Pulmonary artery endothelial cell (primary cell): Measurements from ENCODE around the gene TMEM161A. TPM values are rescaled to one million over a fixed set of nuclear protein-coding genes. Genes with fewer than 3 reads are reported as not detected.
"Not testable (repeated sequence)": the region's sequence is repeated elsewhere in the genome, so short reads cannot be mapped to it uniquely, and the experiment has no call there.

Experiments
- DNase-seq: peaks from one replicate; pipeline ENCODE4 v3.0.0-alpha.2; 2011; ENCODE audit warnings: low read depth, low spot score
- total RNA-seq: library from RNA; depleted of rRNA; stranded (reverse); fragments of >200 nt; gene quantifications from 2 replicates; pipeline ENCODE4 v1.2.3, GENCODE V29; 2014

The TMEM161A gene
- total RNA-seq, 1 donor from 2014 or later, result 22.1 TPM

DNA sequence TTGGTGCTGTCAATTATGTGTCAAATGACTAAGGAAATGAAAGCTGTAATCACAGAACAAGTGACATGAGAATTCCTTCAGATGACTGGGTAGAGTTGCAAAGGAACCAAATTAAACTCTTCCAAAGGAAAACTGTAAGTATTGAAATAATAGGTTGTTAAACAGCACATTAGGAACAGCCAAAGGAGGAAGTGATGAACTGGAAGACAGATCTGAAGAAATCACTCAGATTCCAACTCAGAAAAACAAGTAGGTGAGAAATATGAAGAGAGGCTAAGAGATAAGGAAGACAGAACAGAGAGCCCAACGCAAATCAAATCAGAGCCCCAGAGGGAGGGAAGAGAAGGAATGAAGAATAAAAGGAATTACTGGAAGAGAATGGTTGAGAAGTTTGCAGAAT, 15.4 kb downstream of the TMEM161A start:
- no peak for DNase-seq

GRCh38 chr19:19121371-19121770, 16.9 kb downstream of the TMEM161A start:
- DNase-seq, result no peak

GRCh38 chr19:19120308-19121231, 17.7 kb downstream of the TMEM161A start:
- no peak for DNase-seq

GRCh38 chr19:19119325-19120237, 18.7 kb downstream of the TMEM161A start:
- no peak for DNase-seq

DNA sequence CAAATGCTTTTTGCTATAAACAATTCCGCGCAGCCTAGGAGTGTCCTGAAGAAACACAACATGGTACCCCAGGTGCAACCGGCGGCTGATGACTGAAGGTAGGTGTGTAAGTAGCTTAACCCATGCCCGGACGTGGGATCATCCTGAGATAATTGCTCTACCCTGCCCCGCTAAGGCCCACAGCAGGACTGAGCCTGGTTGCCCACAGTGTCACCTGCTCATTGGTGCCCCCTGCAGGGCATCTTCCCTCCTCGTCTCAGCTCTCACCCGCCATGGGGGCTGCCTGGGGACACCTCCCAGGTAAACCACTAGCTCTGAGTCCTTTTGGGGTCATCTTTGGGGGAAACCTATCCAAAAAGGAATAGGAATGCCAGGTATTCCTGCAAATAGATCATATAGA, 22.3 kb downstream of the TMEM161A start:
- no peak for DNase-seq

DNA sequence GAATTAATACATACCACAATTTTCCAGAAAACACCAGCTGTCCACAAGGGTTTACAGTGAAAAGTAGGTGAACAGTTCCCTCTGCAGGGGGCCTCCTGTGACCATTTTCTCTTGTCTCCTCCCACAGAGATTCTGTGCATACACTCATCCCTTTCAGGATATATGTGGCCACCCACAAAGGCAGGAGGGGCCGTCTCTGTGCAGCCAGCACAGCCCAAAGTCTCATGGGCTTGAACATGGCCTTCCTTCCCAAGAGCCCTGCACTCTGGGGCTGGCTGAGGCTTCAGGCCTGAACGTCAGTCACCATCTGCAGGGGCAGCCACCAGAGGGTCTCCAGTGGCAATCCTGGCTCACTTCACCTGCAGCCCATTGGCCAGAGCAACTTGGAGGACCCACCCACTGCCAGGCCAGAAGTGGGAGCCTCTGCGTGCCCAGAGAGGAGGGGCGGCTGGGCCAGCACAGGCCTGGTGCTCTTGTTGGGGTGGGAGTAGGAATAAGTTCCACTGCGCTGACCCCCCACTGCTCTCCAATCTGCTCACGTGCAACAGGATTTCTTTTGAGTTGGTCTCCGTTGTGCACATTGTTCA, 25.1 kb downstream of the TMEM161A start:
- no peak for DNase-seq

- no peak for DNase-seq
These were observed 26.2 kb downstream of the TMEM161A start for GRCh38 chr19:19111967-19112580.

DNA sequence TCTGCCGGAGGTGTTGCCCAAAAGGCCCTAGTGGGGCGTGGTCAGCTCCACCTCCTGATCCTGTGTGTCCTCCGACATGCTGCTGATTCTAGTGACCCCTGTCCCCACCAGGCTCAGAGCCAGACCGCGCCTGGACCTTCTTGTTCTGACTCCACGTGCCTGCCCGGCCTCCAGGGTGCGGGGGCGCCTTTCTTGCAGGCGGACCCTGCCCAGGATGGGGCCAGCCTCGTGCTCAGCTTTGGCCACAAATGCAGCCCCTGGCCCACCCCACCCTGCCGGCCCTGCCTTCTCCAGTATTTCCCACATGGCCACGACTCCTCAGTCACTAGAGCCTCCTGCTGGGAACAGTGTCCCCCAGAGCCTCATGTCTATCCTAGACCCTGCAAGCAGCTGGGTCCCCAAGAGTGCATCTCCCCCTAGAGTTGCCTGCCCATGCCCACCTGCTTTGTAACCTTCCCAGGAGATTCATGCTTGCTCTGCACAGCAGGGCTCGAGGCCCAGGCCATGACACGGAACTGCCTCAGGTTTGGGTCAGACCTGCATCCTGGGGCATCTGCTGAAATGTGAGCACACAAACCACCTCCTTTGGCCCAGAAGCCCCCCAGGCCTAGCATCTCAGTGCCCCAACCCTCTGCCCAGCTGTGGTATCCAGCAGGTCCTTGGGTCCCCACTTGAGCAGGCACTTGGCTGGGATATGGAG, 27.0 kb downstream of the TMEM161A start:
- no peak for DNase-seq

- no peak for DNase-seq
These were observed 27.7 kb downstream of the TMEM161A start for GRCh38 chr19:19110410-19111135.

GRCh38 chr19:19109601-19110000, 28.7 kb downstream of the TMEM161A start:
- no peak for DNase-seq

DNA sequence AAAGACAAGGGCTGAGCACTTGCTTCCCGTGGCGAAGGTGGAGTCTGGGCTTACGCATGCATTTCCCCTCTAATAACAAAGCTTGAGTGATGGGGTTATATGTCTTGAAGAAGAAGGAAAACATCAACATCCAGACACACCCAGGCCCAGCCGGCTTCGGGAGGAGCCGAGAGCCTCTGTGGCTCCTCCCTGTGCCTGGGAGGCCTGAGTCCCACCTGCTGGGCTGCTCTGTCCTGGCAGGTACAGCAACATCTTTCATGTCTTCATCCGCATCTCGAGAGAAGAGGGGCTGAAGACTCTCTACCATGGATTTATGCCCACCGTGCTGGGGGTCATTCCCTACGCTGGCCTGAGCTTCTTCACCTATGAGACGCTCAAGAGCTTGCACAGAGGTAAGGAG, 30.6 kb downstream of the TMEM161A start:
- no peak for DNase-seq

DNA sequence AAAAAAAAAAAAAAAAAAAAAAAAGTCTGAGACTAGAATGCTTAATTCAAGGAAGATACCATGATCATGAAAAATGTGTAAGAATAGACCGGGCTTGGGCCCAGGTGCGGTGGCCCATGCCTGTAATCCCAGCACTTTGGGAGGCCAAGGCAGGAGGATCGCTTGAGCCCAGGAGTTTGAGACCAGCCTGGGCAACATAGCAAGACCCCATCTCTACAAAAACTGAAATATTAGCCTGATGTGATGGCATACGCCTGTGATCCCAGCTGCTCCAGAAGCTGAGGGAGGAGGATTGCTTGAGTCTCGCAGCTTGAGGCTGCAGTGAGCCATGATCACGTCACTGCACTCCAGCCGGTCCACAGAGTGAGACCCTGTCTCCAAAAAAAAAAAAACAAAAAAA, 31.3 kb downstream of the TMEM161A start:
- not testable (repeated sequence) for DNase-seq

- DNase-seq, result no peak
These were observed 32.2 kb downstream of the TMEM161A start for GRCh38 chr19:19106056-19106551.

DNA sequence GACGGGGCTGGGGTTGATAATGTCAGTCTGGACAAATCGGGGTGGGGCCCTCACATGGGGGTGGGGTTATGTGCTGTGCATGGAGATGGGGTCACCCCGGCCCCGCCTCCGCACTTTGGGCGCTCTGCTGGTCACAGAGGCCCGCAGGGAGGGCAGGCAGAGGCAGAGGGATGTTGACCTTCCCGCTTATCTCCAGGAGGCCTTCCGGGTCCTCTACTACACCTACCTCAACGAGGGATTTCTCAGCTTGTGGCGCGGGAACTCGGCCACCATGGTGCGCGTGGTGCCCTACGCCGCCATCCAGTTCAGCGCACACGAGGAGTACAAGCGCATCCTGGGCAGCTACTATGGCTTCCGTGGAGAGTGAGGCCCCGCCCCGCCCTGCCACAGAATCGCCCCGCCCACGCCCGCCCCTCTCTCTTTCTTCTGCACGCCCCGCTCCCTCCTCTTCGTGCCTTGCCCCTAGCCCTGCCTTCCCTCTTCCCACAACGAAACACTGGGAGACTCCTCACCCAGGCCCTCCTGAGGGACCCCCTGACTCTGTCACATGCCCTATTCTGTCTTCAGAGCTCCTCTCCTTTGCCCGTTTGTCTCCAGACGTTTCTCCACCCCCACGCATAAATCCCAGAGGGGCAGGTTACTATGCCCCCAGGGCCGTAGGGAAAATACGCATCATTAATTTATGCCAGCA, 32.8 kb downstream of the TMEM161A start:
- DNase-seq, result no peak

GRCh38 chr19:19103167-19103566, 35.1 kb downstream of the TMEM161A start:
- DNase-seq, result no peak

DNA sequence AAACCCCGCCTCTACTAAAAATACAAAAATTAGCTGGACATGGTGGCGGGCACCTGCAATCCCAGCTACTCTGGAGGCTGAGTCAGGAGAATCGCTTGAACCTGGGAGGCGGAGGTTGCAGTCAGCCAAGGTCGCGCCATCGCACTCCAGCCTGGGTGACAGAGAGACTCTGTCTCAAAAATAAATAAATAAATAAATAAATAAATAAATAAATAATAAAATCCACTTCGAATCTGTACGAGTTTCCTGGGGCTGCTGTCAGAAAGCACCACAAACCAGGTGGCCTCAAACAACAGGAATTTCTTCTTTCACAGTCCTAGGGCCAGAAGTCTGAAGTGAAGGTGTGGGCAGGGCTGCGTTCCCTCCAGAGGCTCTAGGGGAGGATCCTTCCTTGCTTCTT, 35.7 kb downstream of the TMEM161A start:
- not testable (repeated sequence) for DNase-seq

DNA sequence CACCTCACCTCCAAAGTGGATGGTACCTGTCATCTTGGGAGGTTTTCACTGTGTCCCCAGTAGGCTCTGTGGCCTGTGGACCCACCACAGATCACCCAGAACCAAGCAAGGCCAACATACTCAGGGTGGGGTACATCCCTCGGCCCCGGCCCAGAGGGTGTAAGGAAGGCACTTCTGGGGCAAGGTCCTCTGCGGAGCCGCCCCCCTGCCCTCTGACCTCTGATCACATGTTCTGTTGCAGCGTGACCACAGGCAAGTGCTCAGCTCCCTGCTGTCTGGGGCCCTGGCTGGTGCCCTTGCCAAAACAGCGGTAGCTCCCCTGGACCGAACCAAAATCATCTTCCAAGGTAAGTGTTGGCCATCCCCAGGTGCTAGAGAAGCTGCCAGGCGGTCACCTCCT, 36.7 kb downstream of the TMEM161A start:
- DNase-seq, result no peak

DNA sequence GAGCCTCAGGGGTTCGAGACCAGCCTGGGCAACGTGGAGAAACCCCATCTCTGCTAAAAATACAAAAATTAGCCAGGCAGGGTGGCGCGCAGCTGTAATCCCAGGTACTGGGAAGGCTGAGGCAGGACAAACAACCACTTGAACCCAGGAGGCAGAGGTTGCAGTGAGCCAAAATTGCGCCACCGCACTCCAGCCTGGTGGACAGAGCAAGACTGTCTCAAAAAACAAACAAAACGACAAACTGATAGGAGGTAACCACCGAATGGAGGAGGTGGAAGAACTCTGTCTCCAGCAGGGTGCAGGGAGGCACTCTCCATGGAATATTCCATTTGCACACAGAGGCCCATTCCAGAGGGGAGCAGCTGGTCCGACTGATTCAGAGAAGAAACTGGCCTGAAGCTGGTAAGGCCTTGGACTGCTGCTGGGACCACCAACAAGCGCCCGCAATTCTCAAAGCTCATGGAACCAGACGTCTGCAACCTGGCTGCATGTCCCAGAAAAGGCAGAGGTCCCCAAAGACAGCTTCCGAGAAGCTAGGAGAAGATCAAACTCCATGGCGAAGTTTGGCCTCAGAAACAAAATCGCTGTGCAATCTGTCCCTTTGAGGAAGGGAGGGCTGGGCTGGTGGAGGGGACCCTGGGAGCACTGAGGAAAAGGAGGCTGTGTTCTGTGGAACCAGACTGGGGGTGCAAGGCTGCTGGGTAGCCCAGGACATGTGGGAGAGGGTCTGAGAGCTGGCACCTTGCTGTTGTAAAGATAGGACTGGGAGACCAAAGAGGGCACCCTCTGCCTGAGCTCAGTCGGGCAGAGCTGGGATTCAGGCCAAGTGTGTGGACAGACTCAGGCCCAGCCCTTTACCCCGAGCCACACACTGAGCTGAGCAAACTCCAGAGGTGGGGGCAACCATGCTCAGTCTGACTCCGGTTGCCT, 39.3 kb downstream of the TMEM161A start:
- DNase-seq, result no peak
